Neural crest cell (in vitro differentiated cells): ENCODE data around the gene PMEPA1. TPM values are rescaled to one million over a fixed set of nuclear protein-coding genes. Genes with fewer than 3 reads are reported as not detected.

Source experiments
- DNase-seq: peaks from one replicate; pipeline ENCODE4 v3.0.0; 2021; ENCODE audit warnings: low read depth, mixed read lengths, low spot score
- H3K27ac Mint-ChIP-seq: one replicate; pipeline ENCODE4 v1.8.0; 2021; ENCODE audit warnings: mild to moderate bottlenecking, mixed read lengths; ENCODE audit not compliant: unreplicated experiment
- H3K27me3 Mint-ChIP-seq: 2 replicates; pipeline ENCODE4 v1.8.0; 2021; ENCODE audit warnings: low read depth, mild to moderate bottlenecking, mixed read lengths
- H3K36me3 Mint-ChIP-seq: 2 replicates; pipeline ENCODE4 v1.8.0; 2021; ENCODE audit warnings: low read depth, mild to moderate bottlenecking, mixed read lengths
- H3K4me1 Mint-ChIP-seq: 2 replicates; pipeline ENCODE4 v1.8.0; 2021; ENCODE audit warnings: mixed read lengths
- H3K4me3 Mint-ChIP-seq: one replicate; pipeline ENCODE4 v1.8.0; 2021; ENCODE audit warnings: mild to moderate bottlenecking, mixed read lengths
- H3K9me3 Mint-ChIP-seq: 2 replicates; pipeline ENCODE4 v1.8.0; 2021; ENCODE audit warnings: mixed read lengths
- total RNA-seq: library from RNA; stranded (reverse); gene quantifications from 2 replicates; pipeline ENCODE4 v1.2.1, GENCODE V29; 2021
- TF ChIP-seq, protein P1 (sequence below): fragments of 200-600 bp; sonication (generic); conservative IDR thresholded peaks from 2 replicates; pipeline ENCODE4 v1.5.0; 2021; ENCODE audit warnings: antibody characterized with exemption, mild to moderate bottlenecking

PMEPA1 gene
- total RNA-seq, 1 donor from 2014 or later, result 3.2 TPM

- no peak overlapping the region for H3K4me3 Mint-ChIP-seq
- H3K27ac Mint-ChIP-seq, result no peak overlapping the region
- peaks cover 10% of the 10 kb centered on the region for H3K4me1 Mint-ChIP-seq
Measured at GRCh38 chr20:57698116-57698866, 11.5 kb downstream of the PMEPA1 start.

DNA sequence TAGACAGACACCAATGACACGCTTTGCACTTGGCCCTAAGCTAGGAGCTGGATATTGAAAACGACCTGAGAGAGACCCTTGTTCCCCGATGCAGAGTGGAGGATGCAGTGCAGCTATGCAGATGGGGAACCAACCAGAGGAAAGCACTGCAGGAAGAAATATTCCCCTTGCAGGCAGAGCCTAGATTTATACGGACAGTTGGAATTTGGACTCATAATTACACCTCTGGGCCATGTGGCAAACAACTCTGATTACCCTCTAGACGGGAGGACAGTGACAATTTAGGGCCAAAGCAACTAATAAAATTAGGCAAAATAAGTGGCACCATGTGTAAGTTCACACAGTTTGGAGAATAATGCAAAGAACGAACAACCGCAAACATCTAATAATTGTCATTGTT lies 12.3 kb downstream of the PMEPA1 start:
- no peaks in the 10 kb centered on the region for H3K36me3 Mint-ChIP-seq
- peaks cover 72% of the 10 kb centered on the region for H3K27me3 Mint-ChIP-seq
- H3K4me3 Mint-ChIP-seq, result no peak overlapping the region
- no peak overlapping the region for H3K27ac Mint-ChIP-seq
- no peak for DNase-seq
- TF ChIP-seq, protein P1, sequence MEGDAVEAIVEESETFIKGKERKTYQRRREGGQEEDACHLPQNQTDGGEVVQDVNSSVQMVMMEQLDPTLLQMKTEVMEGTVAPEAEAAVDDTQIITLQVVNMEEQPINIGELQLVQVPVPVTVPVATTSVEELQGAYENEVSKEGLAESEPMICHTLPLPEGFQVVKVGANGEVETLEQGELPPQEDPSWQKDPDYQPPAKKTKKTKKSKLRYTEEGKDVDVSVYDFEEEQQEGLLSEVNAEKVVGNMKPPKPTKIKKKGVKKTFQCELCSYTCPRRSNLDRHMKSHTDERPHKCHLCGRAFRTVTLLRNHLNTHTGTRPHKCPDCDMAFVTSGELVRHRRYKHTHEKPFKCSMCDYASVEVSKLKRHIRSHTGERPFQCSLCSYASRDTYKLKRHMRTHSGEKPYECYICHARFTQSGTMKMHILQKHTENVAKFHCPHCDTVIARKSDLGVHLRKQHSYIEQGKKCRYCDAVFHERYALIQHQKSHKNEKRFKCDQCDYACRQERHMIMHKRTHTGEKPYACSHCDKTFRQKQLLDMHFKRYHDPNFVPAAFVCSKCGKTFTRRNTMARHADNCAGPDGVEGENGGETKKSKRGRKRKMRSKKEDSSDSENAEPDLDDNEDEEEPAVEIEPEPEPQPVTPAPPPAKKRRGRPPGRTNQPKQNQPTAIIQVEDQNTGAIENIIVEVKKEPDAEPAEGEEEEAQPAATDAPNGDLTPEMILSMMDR, result no peak
- no peaks in the 10 kb centered on the region for H3K9me3 Mint-ChIP-seq
- H3K4me1 Mint-ChIP-seq, result peaks cover 10% of the 10 kb centered on the region

More at GRCh38 chr20:57698116-57698866, 11.5 kb downstream of the PMEPA1 start:
- Mint-ChIP-seq H3K27me3 (peaks cover 76% of the 10 kb centered on the region), H3K9me3 (no peaks in the 10 kb centered on the region), H3K36me3 (no peaks in the 10 kb centered on the region)
- TF ChIP-seq, protein P1, result no peak
- no peak for DNase-seq

DNA sequence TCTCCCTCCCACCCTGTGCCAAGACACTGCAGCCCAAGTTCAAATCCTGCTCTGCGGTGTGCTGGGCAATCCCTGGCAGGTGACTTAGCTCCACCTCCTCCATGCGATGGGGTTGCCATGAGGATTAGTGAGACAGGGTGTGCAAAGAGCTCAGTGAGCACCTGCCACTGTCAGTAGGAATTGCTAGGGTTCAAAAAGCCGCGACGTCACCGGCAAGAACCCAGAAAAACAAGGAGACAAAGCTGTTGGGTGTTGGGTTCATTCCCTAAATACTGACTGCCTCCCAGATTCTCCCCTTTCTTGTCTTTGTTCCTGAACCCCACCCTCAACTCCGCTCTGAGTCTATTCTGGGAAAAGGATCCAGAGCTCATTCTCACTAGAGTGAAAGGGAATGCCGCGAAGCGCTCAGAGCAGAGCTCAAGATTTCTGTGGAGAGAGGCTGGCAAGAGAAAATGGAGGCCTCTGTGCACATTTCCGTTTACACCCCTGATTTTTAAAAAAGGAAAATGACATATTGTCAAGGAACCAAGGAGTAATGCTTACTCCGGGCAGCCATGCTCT lies 13.3 kb downstream of the PMEPA1 start:
- no peak overlapping the region for H3K27ac Mint-ChIP-seq
- H3K9me3 Mint-ChIP-seq, result no peaks in the 10 kb centered on the region
- no peaks in the 10 kb centered on the region for H3K36me3 Mint-ChIP-seq
- no peak for DNase-seq
- TF ChIP-seq, protein P1, result no peak
- H3K4me1 Mint-ChIP-seq, result peaks cover 14% of the 10 kb centered on the region
- peaks cover 67% of the 10 kb centered on the region for H3K27me3 Mint-ChIP-seq
- no peak overlapping the region for H3K4me3 Mint-ChIP-seq

GRCh38 chr20:57695940-57696339 lies 13.9 kb downstream of the PMEPA1 start:
- DNase-seq, result no peak
- H3K9me3 Mint-ChIP-seq, result no peaks in the 10 kb centered on the region
- no peaks in the 10 kb centered on the region for H3K36me3 Mint-ChIP-seq
- TF ChIP-seq, protein P1, result no peak
- H3K4me3 Mint-ChIP-seq, result no peak overlapping the region
- peaks cover 14% of the 10 kb centered on the region for H3K4me1 Mint-ChIP-seq
- H3K27me3 Mint-ChIP-seq, result peaks cover 66% of the 10 kb centered on the region
- no peak overlapping the region for H3K27ac Mint-ChIP-seq

GRCh38 chr20:57695012-57695411 lies 14.8 kb downstream of the PMEPA1 start:
- H3K9me3 Mint-ChIP-seq, result no peaks in the 10 kb centered on the region
- H3K4me3 Mint-ChIP-seq, result no peak overlapping the region
- no peaks in the 10 kb centered on the region for H3K36me3 Mint-ChIP-seq
- peaks cover 14% of the 10 kb centered on the region for H3K4me1 Mint-ChIP-seq
- peaks cover 62% of the 10 kb centered on the region for H3K27me3 Mint-ChIP-seq
- no peak for DNase-seq
- TF ChIP-seq, protein P1, result no peak
- no peak overlapping the region for H3K27ac Mint-ChIP-seq
